Measurements from ENCODE around the gene MAG.
"Not testable (repeated sequence)": the region's sequence is repeated elsewhere in the genome, so short reads cannot be mapped to it uniquely, and the experiment has no call there.

The MAG gene

DNA sequence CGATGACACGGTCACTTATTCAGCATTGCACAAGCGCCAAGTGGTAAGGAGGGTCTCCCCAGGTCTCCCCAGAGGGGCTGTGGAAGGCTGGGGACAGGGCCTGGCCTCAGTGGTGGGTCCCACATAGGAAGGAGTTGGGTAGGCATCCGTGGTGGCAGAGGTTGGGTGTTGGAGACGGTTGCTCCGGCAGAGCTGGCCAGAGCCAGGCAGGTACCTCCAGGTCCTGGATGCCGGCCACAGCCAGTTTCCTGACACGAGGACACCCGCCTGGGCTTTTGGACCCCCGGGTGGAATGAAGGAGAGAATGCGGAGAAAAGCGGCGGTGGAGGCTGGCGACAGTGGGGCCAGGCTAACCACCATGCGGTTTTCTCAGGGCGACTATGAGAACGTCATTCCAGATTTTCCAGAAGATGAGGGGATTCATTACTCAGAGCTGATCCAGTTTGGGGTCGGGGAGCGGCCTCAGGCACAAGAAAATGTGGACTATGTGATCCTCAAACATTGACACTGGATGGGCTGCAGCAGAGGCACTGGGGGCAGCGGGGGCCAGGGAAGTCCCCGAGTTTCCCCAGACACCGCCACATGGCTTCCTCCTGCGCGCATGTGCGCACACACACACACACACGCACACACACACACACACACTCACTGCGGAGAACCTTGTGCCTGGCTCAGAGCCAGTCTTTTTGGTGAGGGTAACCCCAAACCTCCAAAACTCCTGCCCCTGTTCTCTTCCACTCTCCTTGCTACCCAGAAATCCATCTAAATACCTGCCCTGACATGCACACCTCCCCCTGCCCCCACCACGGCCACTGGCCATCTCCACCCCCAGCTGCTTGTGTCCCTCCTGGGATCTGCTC lies 54.5 kb downstream of the MAG start:
- peak; percentile 15 to 62 for DNase-seq (ENCODE audit: low read depth in 2 of 2)

DNA sequence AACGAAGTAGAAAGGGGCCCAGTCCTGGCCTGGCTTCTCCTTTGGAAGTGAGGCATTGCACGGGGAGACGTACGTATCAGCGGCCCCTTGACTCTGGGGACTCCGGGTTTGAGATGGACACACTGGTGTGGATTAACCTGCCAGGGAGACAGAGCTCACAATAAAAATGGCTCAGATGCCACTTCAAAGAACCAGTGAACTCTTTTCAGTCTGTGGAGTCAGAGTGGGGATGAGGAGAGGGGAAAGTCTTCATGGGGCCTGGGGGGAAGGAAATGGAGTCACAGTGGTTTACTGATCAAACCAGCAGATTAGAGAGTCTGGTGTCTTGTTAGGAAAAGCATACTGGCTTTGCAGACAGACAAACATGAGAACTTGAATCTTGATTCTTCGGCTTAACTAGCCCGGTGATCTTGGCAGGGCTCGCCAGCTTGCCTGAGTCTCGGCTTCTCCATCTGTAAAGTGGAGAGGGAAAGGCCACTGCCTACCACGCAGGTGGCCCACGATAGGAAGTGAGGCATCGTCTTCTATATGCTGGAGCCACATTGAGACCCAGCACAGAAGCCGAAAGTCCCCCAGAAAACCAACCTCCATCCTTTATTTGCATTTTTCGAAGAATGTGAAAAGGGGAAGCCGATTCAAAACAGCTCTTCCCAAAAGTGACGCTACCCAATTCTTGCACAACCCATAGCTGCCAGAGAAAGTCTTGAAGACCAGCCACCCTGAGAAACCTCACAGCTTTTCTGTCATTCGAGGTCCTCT lies 55.4 kb downstream of the MAG start, which contains the start of gene FFAR1:
Gene FFAR1, plus strand, starts transcription at position 732 of the 759 bp plus-strand sequence. CDS start 3,650 bp downstream, outside the sequence.
- DNase-seq (ENCODE audit: low read depth in 2 of 2): peak; percentile 14 to 45

- no peak for DNase-seq (ENCODE audit: low read depth in 2 of 2)
Measured at GRCh38 chr19:35347930-35348298, 56.0 kb downstream of the MAG start.

GRCh38 chr19:35348911-35349611 lies 57.1 kb downstream of the MAG start:
- no peak for DNase-seq (ENCODE audit: low read depth in 2 of 2)

GRCh38 chr19:35349614-35350521 lies 57.9 kb downstream of the MAG start:
- DNase-seq (ENCODE audit: low read depth in 2 of 2): no peak

- DNase-seq (ENCODE audit: low read depth in 2 of 2): no peak
Measured at GRCh38 chr19:35350591-35350990, 58.6 kb downstream of the MAG start.

- no peak for DNase-seq (ENCODE audit: low read depth in 2 of 2)
Measured at GRCh38 chr19:35351411-35352176, 59.6 kb downstream of the MAG start.

DNA sequence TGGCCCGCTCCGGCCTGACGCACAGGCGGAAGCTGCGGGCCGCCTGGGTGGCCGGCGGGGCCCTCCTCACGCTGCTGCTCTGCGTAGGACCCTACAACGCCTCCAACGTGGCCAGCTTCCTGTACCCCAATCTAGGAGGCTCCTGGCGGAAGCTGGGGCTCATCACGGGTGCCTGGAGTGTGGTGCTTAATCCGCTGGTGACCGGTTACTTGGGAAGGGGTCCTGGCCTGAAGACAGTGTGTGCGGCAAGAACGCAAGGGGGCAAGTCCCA lies 60.2 kb downstream of the MAG start:
- DNase-seq (ENCODE audit: low read depth in 2 of 2): no peak

DNA sequence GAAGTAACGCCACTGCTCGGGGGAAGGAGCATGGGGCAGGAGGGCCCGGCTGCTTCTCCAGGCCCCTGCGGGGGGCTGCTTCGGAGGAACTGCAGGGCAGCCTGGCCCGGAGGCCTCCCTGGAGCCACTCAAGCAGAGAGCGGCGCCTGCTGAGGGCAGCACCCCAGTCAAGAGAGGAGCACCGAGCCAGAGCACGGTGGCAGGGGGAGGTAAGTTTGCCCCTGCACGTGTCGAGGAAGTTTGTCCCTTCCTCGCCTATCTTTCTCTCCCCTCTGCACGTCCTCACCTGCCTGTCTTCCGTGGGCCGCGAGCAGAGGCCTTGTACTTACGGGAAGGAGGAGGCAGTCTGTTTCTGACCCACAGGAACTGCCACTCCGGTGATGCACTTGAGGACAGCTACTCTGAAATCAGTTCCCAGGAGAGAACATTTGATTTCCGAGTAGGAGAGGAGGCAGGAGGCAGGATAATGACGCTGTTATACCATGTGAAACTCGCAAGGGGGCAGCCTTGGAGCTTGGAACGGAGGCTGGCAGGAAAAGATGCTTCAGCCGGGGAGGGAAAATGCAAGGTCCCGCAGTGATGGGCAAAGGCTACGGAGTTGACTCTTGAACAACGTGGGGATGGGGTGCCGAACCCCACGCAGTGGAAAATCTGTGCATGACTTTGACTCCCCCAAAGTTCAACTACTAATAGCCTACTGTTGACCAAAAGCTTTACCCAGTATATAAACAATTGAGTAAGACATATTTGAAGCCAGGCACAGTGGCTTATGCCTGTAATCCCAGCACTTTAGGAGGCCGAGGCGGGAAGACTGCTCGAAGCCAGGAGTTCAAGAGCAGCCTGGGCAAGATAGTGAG lies 60.7 kb downstream of the MAG start:
- peak; percentile 58 to 64 for DNase-seq (ENCODE audit: low read depth in 2 of 2)

DNA sequence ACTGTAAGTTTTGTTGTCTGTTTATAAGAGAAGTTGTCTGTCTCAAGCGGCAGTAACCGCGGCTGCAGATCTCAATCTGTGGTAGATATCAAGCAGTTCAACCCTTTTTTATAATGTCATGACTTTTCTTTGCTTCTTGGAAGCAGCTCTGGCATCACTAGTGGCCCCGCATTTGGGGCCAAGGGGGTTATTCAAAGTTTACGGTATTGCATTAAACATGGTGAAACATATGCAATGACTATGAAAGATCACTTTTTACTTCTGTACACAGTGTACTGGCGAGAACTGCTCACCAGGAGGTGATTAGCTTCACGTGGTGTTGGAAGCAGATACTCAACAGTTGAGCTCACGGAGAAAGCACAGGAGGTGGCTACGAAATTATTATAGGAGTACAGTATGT lies 61.7 kb downstream of the MAG start:
- no peak for DNase-seq (ENCODE audit: low read depth in 2 of 2)

DNA sequence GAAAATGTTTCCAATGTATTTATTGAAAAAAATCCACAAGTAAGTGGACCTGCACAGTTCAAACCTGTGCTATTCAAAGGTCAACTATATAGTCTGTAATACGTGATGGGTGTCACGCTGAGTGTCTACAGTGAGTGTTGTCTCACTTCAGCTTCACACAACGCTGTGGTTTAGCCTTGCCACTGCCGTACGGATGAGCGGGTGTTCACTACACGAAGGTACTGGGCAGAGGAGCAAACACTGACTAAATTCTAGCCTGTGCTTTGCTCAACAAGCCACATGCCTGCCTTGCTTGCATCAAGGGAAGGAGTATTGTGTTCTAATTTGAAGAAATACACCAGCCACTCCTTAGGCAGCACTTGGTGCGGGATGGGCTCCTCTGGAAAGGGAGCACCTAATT lies 62.9 kb downstream of the MAG start:
- DNase-seq (ENCODE audit: low read depth in 2 of 2): no peak

GRCh38 chr19:35355791-35356460 lies 64.0 kb downstream of the MAG start:
- DNase-seq (ENCODE audit: low read depth in 2 of 2): no peak

GRCh38 chr19:35357867-35358573 lies 66.1 kb downstream of the MAG start, which contains the start of gene FFAR3:
Gene FFAR3 (plus strand): TSS chr19:35358460. CDS start chr19:35358891, 431 bp downstream.
- DNase-seq (ENCODE audit: low read depth in 2 of 2): no peak

- DNase-seq (ENCODE audit: low read depth in 2 of 2): not testable (repeated sequence)
Measured at GRCh38 chr19:35358834-35359233, 66.9 kb downstream of the MAG start.

DNA sequence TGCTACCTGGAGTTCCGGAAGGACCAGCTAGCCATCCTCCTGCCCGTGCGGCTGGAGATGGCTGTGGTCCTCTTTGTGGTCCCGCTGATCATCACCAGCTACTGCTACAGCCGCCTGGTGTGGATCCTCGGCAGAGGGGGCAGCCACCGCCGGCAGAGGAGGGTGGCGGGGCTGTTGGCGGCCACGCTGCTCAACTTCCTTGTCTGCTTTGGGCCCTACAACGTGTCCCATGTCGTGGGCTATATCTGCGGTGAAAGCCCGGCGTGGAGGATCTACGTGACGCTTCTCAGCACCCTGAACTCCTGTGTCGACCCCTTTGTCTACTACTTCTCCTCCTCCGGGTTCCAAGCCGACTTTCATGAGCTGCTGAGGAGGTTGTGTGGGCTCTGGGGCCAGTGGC lies 67.4 kb downstream of the MAG start:
- DNase-seq (ENCODE audit: low read depth in 2 of 2): not testable (repeated sequence)

- not testable (repeated sequence) for DNase-seq (ENCODE audit: low read depth in 2 of 2)
Measured at GRCh38 chr19:35360081-35360480, 68.1 kb downstream of the MAG start.

DNA sequence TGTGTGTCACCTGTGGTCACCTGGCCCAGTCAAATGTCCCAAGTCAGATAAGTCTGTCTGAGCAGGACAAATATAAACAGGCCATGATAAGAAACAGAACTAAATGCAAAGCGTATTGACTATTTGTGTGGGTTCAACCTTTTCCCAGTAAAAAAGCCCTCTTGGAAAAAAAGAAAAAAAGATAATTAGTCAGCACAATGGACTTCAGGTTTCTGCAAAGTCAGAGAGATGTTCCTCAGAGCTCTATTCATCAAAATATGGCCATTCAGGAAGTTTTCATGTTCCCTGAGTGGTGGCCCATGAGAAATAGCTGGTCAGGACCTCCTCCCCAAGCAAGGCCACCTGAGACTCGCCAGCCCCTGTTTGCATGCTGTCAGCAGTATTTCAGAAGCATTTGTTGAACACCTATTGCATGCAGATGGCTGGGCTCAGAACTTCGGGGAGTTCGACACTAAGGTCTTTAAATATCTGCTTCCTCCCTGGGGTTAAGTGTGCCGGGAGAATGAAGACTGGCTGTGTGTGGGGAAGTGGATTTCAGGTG lies 69.0 kb downstream of the MAG start:
- DNase-seq (ENCODE audit: low read depth in 2 of 2): no peak

Data from stimulated activated CD4-positive, alpha-beta T cell treated with anti-CD3 and anti-CD28 coated beads, Interleukin-12 subunit alpha, Interleukin-12 subunit beta, amount 100 ng/mL, for 24 hours (primary cell).